ENCODE measurements around the gene TC2N.
"Not testable (repeated sequence)": the region's sequence is repeated elsewhere in the genome, so short reads cannot be mapped to it uniquely, and the experiment has no call there.

The TC2N gene

DNA sequence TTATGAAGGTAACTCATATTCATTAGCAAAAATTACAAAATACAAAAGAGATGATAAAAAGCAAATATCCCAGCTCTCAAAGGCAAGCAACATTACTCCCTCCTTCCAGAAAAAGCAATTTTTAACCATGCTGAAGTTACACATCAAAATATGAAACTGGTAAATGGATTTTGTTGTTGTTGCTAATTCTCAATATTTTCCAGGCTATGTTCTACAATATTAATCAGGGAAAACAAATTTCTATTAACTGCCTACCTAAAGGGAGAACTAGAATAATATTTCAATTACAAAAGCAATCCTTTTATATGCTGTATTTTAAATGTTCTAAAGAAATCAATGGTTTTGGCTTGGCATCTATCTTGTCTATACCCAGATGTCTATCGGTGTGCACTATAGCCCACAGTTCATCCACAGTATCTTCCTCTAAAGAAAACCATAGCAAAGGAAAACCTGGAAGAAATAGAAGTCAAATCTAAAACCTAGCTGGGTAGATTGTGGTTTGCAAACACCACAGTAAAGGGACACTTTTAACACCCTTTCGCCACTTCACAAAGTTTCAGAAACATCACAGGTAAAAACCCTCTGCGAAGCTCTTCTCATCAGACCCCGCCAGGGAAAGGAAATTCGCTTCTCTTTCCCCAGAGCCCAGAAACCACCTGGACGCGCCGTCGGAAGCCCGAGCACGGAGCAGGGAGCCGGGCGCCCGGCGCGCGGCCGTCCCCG, 32.0 kb downstream of the TC2N start:
- no peak for DNase-seq (ENCODE audit: low read depth in 2 of 3, low spot score in 2 of 3)

GRCh38 chr14:91834571-91834970, 32.8 kb downstream of the TC2N start:
- no peak for DNase-seq (ENCODE audit: low read depth in 2 of 3, low spot score in 2 of 3)

DNA sequence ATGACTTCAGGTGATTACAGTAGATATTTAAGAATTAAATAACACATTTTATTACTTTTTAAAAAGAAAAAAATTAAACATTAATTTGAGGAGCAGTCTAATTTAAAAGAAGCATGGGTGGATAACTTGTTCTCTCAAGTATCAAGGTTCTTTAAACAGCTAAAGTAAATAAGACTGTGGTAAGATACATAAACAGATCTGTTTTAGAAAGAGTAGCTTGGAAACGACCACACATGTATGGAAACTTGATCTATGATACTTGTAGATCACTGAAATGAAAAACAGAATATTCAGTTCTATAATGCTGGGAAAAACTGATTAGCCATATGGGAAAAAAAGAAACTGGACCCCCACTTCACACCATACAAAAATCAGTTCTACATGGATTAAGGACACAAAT, 36.0 kb downstream of the TC2N start:
- no peak for DNase-seq (ENCODE audit: low read depth in 2 of 3, low spot score in 2 of 3)

- DNase-seq (ENCODE audit: low read depth in 2 of 3, low spot score in 2 of 3), result no peak
These were observed 36.6 kb downstream of the TC2N start for GRCh38 chr14:91830777-91831176.

DNA sequence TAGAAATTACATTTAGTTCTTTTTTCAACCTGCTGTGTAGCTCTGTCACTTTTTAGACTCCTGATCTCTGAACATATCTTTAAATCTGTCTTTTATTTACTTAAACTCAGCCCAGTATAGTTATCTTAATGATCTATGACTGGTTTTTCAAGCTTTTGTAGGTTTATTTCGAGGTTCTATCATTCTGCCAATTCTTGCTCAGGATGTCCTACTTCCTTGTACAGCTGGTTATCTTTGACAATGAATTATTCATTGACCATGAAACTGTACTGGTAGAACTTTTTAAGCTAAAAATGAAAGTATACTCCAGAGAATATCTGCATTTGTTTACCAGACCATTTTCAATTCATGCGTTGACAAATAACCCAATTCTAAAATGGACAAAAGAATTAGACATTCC, 37.8 kb downstream of the TC2N start:
- no peak for DNase-seq (ENCODE audit: low read depth in 2 of 3, low spot score in 2 of 3)

DNA sequence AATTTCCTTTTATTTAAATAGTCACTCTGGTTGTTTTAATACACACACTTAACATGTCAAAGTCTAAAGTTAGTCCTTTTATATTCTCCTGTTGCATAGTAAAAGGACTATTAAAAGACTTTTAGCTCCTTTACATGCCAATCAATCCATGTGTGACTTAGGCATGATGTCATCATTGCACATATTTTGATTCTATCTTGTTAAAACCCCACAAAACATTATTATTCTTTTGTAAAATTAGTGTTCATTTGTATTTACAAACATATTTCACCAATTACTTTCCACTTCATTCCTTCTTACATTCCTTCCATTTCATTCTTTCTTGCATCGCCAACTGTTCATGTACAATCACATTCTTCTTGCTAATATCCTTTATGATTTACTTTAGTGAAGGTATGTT, 39.6 kb downstream of the TC2N start:
- DNase-seq (ENCODE audit: low read depth in 2 of 3, low spot score in 2 of 3), result no peak

DNA sequence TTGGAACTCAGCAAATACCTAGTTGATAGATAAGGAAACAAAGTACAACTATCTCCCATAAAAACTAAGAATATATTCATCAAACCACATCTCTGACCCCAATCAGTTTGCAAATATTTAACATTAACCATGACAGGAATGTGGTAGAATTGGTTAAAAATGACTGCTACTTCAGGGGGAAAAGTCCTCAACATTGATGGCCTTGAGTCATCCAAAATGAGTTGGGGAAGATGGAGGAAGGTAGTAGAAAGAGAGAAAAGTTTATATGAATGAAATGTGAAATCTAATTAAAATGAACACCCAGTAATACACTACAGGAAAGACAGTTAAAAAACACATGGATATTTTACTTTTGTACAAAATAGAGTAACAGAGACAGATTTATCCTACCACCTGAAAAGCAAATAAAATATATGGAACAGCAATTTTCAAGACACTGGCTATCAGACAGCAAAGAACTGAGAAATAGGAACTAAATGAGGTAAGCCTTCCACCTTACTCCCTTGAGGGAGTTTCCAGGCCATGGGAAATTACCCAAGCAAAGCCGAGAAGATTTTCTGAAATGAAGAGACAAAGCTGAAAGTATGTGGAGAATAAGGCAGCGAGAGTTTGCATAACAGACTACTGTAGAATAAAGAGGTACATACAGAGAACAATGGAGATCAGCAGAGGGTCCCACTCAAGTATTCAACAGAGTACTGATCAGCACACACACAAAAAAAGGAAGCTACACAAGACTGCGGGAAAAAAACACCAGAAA, 49.6 kb downstream of the TC2N start:
- DNase-seq (ENCODE audit: low read depth in 2 of 3, low spot score in 2 of 3), result no peak

DNA sequence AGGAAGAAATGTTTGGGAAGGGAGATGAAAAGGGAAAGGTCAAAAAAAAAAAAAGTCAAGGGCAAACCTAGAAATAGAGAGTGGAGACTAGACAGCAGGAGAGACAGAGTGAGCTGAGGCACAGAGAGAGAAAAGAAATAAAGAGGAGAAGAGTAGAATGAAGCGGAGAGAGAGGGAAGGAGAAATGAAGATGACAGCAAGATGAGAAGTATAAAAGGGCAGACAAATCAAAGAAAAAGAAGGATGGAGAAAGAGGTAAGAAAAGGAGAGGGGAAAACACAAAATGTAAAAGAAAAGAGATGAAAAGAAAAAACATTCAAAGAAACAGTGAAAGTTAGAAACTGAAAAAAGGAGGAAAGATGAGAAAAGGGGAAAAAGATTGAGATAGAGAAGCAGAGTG, 53.0 kb downstream of the TC2N start:
- no peak for DNase-seq (ENCODE audit: low read depth in 2 of 3, low spot score in 2 of 3)

DNA sequence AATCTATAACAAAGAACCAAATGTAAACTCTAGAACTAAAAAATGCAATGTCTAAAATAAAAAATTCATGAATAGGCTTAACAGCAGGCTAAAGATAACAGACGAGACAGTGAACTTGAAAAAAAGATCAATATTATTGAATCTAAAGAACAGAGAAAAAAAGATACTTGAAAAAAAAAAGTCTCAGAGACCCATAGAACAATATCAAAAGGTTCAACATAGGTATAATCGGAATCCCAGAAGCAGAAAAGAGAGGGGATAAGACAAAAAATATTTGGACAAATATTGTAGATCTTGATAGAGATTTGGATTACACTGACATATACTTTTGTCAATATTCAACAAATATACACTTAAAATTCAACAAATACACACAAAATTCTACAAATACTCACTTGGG, 56.6 kb downstream of the TC2N start:
- no peak for DNase-seq (ENCODE audit: low read depth in 2 of 3, low spot score in 2 of 3)

DNA sequence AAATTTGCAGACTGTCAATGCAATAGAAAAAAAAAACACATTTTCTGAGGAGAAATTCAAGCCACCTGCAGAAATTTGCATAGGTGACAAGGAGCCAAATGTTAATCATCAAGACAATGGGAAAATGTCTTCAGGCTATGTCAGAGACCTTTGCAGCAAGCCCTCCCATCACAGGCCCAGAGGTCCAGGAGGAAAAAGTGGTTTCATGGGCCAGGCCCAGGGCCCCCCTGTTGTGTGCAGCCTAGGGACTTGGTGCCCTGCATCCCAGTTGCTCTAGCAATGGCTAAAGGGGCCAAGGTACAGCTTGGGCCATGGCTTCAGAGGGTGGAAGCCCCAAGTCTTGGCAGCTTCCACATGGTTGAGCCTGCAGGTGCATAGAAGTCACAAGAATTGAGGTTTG, 60.6 kb downstream of the TC2N start:
- DNase-seq (ENCODE audit: low read depth in 2 of 3, low spot score in 2 of 3), result no peak

- not testable (repeated sequence) for DNase-seq (ENCODE audit: low read depth in 2 of 3, low spot score in 2 of 3)
These were observed 61.2 kb downstream of the TC2N start for GRCh38 chr14:91806094-91806493.

DNA sequence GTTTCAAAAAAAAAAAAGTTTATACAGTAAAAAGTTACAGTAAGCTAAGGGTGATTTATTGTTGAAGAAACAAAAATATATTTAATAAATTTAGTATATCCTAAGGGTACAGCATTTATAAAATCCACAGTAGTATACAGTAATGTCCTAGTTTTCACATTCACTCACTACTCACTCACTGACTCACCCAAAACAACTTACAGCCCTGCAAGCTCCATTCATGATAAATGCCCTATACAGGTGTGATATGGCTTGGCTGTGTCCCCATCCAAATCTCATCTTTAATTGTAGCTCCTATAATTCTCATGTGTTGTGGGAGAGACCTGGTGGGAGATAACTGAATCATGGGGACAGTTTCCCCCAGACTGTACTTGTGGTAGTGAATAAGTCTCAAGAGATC, 61.7 kb downstream of the TC2N start:
- DNase-seq (ENCODE audit: low read depth in 2 of 3, low spot score in 2 of 3), result no peak

DNA sequence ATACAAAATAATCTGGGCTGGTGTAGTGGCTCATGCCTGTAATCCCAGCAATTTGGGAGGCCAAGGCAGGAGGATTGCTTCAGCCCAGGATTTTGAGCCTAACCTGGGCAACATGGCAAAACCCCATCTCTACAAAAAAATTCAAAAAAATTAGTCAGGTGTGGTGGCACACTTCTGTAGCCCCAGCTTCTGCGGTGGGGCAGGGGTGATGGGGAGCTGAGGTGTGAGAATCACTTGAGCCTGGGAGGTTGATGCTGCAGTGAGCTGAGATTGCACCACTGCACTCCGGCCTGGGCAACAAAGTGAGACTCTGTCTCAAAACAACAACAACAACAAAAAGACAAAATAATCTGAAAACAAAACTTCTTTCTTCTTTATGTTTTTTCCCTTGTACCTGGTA, 66.0 kb downstream of the TC2N start:
- DNase-seq (ENCODE audit: low read depth in 2 of 3, low spot score in 2 of 3), result no peak

DNA sequence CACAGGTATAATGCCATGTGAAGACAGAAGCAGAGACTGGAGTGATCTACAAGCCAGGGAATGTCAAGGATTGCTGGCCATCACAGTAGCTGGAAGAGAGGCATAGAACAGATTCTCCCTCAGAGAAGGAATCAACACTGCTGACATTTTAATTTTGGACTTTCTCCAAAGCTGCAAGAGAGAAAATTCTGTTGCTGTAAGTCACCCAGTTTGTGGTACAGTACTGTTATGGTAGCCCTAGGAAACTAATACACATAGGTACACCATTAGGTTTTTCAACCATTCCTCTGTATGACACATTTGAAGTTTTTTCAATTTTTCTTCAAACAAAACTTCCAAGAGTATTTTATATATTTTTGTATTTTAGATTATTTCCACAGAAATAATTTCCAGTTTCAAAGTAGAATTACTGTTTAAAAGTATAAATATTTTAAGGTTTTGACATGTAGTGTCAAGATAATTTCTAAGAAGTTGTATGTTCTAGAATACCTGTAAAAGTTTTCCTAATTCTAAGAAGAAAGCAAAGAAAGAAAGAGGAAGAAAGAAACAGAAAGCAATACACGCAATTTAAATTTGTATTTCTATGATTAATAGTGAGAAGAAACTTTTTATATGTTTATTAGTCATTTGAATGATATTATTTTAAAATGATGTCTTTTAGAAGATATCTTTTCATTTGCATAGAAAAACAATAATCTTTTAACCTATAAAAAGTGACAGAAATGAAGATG, 70.6 kb downstream of the TC2N start:
- DNase-seq (ENCODE audit: low read depth in 2 of 3, low spot score in 2 of 3), result no peak

- no peak for DNase-seq (ENCODE audit: low read depth in 2 of 3, low spot score in 2 of 3)
These were observed 73.6 kb downstream of the TC2N start for GRCh38 chr14:91793704-91794103.

DNA sequence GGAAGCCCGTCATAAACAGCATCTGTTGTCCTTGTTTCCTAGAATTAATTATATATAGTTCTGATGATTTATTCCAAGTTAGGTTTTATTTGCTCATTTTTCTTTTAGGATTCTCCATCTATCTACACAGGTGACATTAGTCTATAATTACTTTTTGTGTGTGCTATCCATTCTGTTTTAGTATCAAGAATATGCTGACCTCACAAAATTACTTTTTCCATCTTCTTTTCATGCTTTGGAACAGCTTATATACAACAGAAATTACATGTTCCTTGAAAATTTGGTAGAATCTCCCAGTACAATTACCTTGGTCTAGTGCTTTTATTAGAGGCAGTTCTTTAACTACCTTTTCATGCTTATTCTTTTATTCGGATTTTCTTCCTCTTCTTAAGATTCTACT, 81.1 kb downstream of the TC2N start:
- no peak for DNase-seq (ENCODE audit: low read depth in 2 of 3, low spot score in 2 of 3)

GRCh38 chr14:91780452-91780851, 86.9 kb downstream of the TC2N start:
- DNase-seq (ENCODE audit: low read depth in 2 of 3, low spot score in 2 of 3), result no peak

GRCh38 chr14:91778217-91778616, 89.1 kb downstream of the TC2N start:
- no peak for DNase-seq (ENCODE audit: low read depth in 2 of 3, low spot score in 2 of 3)

DNA sequence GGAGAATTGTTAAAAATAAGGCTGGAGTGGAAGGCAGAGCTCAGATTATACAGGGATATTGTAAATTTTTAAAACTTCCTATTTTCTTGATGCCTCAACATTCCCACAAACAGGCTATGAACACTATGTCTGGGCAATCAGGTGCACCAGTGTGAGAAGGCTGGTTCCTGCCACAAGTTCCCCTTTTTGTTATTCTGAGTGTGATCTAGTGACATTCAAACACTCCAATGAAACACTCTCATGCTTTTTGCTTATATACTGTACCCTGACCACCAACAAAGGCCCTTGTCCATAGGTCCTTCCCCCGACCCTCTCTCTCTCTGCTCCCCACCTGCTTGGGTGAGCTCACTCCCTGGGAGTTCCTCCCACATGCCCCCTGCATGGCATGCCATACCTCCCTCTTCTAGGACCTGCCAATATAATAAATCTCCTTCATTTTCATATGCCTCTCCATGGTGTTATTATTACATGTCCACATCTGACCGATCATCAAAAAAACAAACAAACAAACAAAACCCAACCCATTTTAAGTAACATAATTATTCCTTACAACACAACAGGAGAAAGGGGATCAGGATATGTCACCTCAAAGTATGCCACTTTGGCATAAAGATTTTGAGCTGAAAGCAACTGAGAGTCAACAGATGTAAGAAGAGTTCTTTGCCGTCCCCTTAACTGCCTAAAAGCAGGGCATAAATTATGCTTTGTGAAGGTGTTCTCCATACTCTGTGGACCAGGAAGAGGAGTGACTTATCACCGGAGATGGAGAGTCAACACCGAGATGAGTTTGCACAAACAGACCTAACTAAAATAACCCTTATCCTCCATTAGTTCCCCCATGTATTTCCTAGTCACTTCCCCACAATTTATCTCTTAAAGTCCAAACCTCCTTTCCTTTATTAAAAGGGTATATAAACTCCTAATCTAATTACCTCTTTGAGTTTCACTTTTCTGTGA, 92.9 kb downstream of the TC2N start:
- DNase-seq (ENCODE audit: low read depth in 2 of 3, low spot score in 2 of 3), result no peak

- no peak for DNase-seq (ENCODE audit: low read depth in 2 of 3, low spot score in 2 of 3)
These were observed 97.2 kb downstream of the TC2N start for GRCh38 chr14:91770185-91770584.
